ENCODE data around the gene PPP6R3.

Gene PPP6R3

DNA sequence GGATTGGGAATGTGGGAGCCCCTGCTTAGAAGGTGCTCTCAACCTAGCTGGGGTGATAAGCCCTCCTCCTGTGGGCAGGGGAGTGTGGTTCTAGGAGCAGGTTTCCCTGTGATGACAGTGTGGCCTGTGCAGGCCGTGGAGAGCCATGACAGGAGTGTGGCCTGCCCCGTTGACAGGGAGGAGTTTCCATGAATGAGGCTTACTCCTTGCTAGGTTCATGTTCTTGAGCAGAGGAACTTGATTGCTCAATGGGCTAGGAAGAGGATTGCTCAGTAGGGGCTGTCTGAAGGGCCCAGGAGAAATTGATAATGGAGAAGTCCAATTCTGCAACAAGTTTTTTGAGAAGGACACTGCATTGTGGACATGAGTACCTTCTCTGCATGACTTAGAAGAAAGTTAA is 92.0 kb downstream of the PPP6R3 start:
- DNase-seq (ENCODE audit: low read depth in 2 of 2): no peak

- no peak for DNase-seq (ENCODE audit: low read depth in 2 of 2)
These were observed 99.7 kb downstream of the PPP6R3 start for GRCh38 chr11:68560216-68560615.

GRCh38 chr11:68563454-68563853 is 102.9 kb downstream of the PPP6R3 start:
- no peak for DNase-seq (ENCODE audit: low read depth in 2 of 2)

DNA sequence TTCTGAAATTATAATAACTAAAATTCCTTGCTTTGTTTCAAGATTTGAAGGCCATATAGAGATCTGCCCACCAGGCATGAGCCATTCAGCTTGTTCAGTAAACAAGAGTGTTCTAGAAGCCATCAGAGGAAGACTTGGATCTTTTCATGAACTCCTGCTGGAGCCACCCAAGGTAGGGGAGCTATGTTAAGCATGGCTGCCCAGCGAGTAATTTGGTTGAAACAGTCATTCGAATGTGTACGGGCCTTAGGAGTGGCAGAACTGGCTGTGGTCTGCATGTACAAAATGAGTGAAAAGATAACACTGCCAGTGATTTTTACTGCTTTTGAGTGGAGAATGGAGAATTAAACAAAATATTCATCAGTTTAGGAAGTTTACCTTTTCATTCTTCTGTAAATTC is 103.7 kb downstream of the PPP6R3 start:
- DNase-seq (ENCODE audit: low read depth in 2 of 2): no peak

- no peak for DNase-seq (ENCODE audit: low read depth in 2 of 2)
These were observed 105.2 kb downstream of the PPP6R3 start for GRCh38 chr11:68565768-68566167.

DNA sequence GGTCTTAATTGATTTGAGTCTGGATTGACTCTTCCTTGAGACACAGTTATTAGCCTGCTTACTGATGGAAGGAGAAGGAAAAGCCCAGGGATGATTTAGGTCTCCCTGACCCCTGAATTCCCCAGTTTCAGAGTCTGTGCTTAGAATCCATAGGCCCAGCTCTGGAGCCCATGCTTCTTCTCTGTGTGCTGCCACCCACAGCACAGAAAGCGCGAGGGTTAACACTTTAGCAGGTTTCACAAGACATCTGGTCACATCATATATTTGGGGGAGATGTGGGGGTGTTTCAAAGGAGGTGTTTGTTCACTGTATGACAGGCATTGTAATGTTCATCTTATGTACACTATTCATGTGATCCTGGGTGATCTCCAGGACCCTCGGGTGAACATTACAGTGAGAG is 107.0 kb downstream of the PPP6R3 start:
- no peak for DNase-seq (ENCODE audit: low read depth in 2 of 2)

- no peak for DNase-seq (ENCODE audit: low read depth in 2 of 2)
These were observed 108.8 kb downstream of the PPP6R3 start for GRCh38 chr11:68569357-68569756.

GRCh38 chr11:68570691-68571090 is 110.1 kb downstream of the PPP6R3 start:
- no peak for DNase-seq (ENCODE audit: low read depth in 2 of 2)

DNA sequence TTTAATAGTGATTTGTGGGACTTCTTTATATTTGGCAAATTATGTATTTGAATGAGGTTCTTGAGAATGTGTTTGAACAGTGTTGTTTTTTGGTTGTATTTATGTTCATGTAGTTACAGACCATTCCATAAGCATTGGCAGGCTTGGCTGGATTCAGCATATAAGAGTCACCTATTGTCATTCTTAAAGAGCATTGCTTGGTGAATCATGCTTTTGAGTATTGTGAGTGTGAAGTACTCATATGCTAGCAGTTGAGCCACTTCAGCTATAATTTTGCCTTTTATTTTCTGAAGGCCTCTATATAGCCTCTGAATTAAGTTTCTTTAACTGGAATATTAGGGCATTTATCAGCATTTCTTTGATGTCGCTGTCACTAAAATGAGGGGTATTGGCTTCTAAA is 113.8 kb downstream of the PPP6R3 start:
- DNase-seq (ENCODE audit: low read depth in 2 of 2): no peak

DNA sequence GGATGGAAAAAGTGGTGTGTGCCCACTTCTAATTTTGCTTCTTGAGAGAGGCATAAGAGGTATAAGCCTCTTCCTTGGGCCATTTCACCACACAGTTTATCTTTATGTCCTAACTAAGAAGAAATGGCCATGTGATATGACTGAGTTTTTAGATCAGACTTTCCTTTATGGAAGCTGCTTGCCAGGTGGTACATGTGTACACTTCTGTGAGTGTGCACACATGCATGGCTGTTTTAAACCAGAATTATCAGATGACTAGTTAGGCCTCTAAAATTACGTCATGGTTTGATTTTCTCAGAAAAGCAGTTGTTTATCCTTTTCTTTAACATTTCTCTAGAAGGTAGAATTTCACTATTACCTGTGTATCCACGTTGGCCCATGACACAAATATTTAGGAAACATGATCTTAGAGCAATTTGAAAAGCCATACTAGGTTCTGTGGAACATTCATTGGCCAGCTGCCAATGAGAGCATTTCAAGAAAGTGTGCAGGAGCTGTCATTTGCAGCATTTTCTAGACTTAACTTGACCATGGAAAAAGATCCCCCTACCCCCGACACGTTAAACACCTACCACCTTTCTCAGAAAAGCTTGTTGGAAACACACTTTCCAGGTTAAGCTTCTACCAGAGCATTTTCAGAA is 114.6 kb downstream of the PPP6R3 start:
- no peak for DNase-seq (ENCODE audit: low read depth in 2 of 2)

DNA sequence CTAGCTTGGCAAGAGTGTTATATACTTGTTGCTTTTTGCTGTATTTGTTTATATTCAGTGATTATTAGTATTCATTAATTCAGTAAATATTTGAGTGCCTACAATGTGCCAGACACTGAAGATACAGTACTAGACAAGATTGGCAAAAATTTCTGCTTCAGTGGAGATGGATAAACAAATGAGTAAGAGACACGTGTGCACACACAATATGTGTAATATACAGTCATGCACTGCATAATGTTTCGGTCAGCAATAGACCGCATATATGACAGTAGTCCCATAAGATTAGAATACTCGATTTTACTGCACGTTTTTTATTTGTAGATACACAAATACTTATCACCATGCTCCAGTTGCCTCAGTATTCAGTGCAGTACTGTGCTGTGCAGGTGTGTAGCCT is 118.9 kb downstream of the PPP6R3 start:
- no peak for DNase-seq (ENCODE audit: low read depth in 2 of 2)

DNA sequence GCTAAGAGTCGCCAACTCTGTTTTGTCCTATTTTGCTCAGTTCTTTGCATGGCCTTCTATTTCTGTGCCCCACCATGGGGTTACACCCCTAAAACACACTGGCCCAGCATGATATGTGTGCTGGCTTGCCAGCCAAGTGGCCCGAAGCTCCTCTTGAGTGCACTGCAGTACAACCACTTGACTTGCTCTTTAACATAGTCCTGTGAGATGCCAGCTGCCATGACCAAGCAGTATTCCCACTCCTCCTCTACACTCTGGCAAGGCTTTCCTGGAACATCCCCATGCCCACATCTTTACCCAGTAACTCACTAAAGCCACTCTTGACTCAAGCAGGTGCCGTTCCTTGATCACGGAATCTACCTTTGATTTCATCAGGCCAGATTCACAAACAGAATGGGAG is 120.9 kb downstream of the PPP6R3 start:
- no peak for DNase-seq (ENCODE audit: low read depth in 2 of 2)

GRCh38 chr11:68581901-68582300 is 121.3 kb downstream of the PPP6R3 start:
- DNase-seq (ENCODE audit: low read depth in 2 of 2): no peak

GRCh38 chr11:68582416-68583040 is 122.0 kb downstream of the PPP6R3 start:
- DNase-seq (ENCODE audit: low read depth in 2 of 2): no peak

DNA sequence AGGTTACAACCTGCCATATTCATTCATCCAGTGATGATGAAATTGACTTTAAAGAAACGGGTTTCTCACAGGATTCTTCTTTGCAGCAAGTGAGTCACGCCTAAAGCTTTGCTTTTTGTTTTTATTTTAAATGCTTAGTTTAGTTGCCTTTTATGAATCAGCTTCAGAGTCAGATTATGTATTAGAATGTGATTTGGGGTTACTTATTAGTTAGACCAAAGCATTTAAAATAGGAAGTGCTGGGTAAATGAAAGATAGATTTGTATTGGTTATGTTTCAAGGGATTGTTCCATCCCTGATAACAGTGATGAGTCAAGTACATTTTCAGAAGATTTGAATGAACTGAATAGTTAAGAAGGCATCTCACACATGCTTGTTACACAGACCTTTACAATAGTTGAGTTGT is 122.5 kb downstream of the PPP6R3 start:
- no peak for DNase-seq (ENCODE audit: low read depth in 2 of 2)

GRCh38 chr11:68584097-68584496 is 123.5 kb downstream of the PPP6R3 start:
- peak; percentile 47 to 55 for DNase-seq (ENCODE audit: low read depth in 2 of 2)

- no peak for DNase-seq (ENCODE audit: low read depth in 2 of 2)
These were observed 124.5 kb downstream of the PPP6R3 start for GRCh38 chr11:68584991-68585524.

GRCh38 chr11:68589547-68590216 is 129.1 kb downstream of the PPP6R3 start:
- no peak for DNase-seq (ENCODE audit: low read depth in 2 of 2)

GRCh38 chr11:68591719-68592118 is 131.2 kb downstream of the PPP6R3 start:
- no peak for DNase-seq (ENCODE audit: low read depth in 2 of 2)

- DNase-seq (ENCODE audit: low read depth in 2 of 2): no peak
These were observed 132.9 kb downstream of the PPP6R3 start for GRCh38 chr11:68593441-68593840.

GRCh38 chr11:68594123-68594522 is 133.6 kb downstream of the PPP6R3 start:
- no peak for DNase-seq (ENCODE audit: low read depth in 2 of 2)

DNA sequence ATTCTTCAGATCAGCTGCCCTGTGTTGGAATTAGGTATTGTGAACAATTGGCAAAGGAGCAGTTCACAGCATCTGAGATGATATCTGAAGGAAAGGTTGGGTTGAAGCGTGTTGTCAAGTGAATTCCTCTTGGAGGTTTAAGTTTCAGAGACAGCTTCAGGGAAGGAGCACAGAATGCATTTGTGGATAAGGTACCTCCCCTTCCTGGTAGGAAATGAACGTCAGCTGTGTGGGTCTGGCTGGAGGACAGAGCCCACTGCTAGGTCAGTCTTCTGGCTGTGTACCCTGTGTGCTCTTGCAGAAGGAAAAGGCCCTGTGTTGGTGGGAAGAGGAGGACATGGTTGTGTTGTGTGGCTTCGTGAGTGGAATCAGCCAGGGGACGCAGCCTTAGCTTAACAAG is 135.7 kb downstream of the PPP6R3 start:
- DNase-seq (ENCODE audit: low read depth in 2 of 2): no peak

Data from stimulated activated CD4-positive, alpha-beta T cell treated with anti-CD3 and anti-CD28 coated beads, Interleukin-4, amount 100 ng/mL, for 48 hours (primary cell).